SKM-1 (cell line): ENCODE measurements around the gene LRRFIP1.

Experiments
- DNase-seq: peaks from one replicate; lab custom pipeline; 2025; ENCODE audit not compliant: unreplicated experiment; lab: John Stamatoyannopoulos, UW

Gene LRRFIP1

GRCh38 chr2:237638176-237638575 lies 10.8 kb downstream of the LRRFIP1 start:
- no peak for DNase-seq

GRCh38 chr2:237639052-237639835 lies 11.9 kb downstream of the LRRFIP1 start:
- DNase-seq: no peak

DNA sequence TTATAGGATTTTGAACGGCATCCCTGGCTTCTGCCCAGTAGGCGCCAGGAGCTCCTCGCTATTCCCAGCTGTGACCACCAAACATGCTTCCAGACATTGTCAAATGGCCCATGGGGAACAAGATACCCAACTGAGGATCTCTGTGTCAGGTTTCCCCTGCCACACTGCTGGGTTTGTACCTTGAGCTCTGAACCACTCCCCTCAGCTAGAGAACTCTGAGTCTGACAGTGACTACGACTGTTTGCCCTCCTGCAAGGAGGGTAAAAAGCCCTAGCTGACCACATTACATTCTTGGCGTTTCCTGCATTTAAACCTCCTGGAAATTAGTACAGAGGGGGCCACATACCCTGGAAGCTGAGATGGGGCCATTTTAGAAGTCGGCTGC lies 12.4 kb downstream of the LRRFIP1 start:
- no peak for DNase-seq

DNA sequence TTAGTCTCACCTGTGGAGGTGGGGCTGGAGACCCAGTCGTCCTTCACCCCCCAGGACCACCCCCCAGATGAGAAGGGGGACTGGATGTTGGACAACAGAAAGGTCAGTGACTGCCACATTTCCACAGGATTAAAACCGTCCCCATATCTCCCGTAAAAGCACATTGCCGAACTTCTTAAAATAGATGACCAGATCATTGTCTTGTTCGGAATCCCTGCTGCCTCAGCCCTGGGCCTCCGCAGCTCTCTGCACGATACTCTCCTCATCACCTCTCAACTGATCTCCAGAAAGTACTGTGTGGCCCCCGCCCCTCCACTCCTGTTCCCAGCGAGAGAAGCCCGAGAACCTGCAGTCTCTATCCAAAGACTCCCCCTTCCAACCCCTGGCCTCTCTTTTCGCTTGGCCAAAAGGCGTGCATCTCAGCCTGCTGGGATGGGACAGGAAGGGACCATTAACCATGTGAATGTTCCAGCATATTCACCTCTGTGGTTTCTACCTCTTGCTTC lies 13.2 kb downstream of the LRRFIP1 start:
- DNase-seq: no peak

DNA sequence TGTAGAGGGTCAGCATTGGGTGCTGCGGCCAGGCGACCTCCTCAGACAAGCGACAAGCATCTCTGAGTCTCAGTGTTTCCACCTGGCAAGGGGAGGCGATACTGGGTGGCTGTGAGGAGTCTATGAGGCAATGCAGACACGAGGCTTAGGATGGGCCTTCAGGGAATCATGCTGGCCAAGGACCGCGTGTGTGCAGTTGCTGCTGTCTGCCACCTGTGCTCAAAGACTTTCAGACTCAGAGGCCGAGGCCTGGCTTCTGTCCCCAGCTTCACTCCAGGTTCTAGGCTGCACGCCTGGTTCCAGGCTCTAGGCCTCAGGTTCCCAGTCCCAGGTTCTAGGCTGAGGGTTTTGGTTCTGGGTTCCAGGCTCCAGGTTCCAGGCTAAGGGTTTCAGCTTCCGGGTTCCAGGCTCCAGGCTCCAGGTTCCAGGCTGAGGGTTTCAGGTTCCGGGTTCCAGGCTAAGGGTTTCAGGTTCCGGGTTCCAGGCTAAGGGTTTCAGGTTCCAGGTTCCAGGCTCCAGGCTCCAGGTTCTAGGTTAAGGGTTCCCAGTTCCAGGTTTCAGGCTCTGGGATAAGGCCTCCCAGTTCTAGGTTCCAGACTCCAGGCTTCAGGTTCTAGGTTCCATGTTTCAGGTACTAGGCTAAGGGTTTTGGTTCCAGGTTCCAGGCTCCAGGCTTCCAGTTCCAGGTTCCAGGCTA lies 14.8 kb downstream of the LRRFIP1 start:
- DNase-seq: no peak

DNA sequence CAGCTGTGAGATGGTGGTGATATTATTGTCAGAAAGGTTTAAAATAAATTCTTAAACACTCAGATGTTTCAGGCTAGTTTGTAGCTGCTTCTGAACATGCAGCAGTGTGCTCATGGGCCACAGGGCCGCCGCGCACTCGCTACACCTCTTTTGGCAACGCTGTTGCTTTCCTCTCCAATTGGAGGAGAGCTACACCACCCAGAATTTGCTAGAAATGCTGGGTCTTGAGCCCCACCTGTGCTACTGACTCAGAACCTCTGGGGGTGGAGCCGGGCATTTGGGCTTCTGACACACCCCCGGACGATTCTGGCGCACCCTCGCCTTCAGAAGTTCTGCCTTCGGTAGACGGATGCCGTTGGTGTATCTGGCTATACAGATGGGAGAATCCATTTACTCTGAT lies 15.7 kb downstream of the LRRFIP1 start:
- DNase-seq: no peak

- DNase-seq: no peak
Measured at GRCh38 chr2:237643582-237644380, 16.4 kb downstream of the LRRFIP1 start.

DNA sequence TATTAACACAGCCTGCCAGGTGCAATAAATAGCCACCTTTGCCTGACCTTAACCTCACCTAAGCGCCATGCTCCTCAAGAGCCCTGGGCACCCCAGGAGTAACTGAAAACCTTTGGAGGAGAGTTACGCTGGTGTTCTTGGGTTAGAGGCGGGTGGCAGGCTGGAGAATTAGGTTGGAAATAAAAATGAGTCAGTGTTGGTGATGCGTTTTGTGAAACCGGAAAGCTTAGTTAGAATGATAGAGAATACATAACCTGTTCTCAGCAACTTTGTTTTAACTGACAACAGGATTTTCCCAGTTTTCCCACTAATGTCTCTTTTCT lies 17.0 kb downstream of the LRRFIP1 start:
- DNase-seq: no peak

GRCh38 chr2:237645261-237645660 lies 17.9 kb downstream of the LRRFIP1 start:
- no peak for DNase-seq

DNA sequence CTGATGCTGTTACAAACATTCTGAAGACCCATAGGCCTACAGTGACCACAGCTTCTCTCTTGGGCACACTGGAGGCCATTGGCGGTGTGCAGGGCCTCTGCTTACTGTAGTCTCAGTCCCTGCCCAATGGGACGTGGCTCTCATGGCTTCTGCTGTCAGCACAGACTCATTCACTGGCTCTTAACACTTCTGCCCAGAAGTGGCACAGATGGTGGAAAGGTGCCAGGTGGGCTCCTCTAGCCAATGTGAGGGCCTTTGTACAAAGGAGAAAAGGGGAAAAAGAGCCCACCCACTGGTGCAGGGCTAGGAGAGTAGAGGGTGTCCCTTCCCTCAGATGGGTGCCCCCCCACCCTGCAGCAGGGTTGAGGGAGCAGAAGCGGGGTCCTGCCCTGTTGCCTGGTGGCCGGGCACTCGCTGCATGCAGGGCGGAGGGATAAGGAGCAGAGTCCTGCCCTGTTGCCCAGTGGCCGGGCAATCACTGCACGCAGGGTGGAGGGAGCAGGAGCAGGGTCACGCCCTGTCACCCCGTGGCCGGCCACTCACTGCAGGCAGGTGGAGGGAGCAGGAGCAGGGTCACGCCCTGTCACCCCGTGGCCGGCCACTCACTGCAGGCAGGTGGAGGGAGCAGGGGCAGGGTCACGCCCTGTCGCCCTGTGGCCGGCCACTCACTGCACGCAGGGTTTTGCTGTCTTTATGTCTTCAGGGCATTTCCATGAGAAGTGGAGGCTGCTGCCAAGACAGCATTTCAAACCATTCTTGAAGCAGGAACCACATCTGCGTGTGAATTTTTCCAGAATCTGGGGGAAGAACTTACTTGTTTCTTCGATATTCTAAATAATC lies 20.0 kb downstream of the LRRFIP1 start:
- DNase-seq: no peak

GRCh38 chr2:237648016-237648381 lies 20.6 kb downstream of the LRRFIP1 start:
- no peak for DNase-seq

GRCh38 chr2:237649541-237650454 lies 22.4 kb downstream of the LRRFIP1 start:
- DNase-seq: no peak

- DNase-seq: no peak
Measured at GRCh38 chr2:237650455-237650850, 23.1 kb downstream of the LRRFIP1 start.

GRCh38 chr2:237651761-237652160 lies 24.4 kb downstream of the LRRFIP1 start:
- DNase-seq: no peak

DNA sequence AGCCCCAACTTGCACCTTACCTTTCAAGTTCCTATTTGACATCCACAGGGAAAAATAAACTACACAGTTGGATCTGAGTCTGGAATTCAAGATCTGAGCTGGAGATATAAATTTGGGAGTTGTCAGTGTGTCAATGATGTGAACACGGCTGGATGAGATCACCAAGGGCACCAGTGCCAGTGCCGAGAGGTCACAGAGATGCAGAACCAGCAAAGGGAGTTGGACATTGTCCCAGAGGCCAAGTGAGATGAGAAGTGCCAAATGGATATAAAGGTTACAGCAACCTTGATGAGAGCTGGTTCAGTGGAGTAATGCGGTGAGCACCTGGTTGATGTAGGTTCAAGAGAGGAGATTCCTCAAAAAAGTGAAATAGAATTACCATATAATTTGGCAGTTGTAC lies 24.8 kb downstream of the LRRFIP1 start:
- no peak for DNase-seq

DNA sequence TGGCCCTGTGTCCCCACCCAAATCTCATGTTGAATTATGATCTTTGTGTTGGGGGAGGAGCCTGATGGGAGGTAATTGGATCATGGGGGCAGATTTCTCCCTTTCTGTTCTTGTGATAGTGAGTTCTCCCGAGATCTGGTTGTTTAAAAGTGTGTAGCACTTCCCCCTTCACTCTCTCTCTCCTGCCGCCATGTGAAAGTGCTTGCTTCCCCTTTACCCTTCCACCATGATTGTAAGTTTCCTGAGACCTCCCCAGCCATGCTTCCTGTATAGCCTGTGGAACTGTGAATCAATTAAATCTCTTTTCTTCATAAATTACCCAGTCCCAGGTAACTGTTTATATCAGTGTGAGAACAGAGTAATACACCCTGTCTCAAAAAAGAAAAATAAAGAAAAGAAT lies 25.5 kb downstream of the LRRFIP1 start:
- no peak for DNase-seq

GRCh38 chr2:237653776-237654558 lies 26.6 kb downstream of the LRRFIP1 start:
- DNase-seq: no peak

GRCh38 chr2:237657063-237657462 lies 29.7 kb downstream of the LRRFIP1 start:
- no peak for DNase-seq

GRCh38 chr2:237660381-237660900 lies 33.1 kb downstream of the LRRFIP1 start:
- DNase-seq: no peak
